Neutrophil (primary cell): ENCODE results near the gene SRRM2.

Experiments used
- H3K27ac ChIP-seq: fragments of 200-600 bp; sonication (generic); 2 replicates; pipeline ENCODE4 v1.5.1; 2016; ENCODE audit warnings: mild to moderate bottlenecking, moderate library complexity
- H3K27me3 ChIP-seq: fragments of 200-600 bp; sonication (generic); 2 replicates; pipeline ENCODE4 v1.6.0; 2016; ENCODE audit warnings: mild to moderate bottlenecking
- H3K36me3 ChIP-seq: fragments of 200-600 bp; sonication (generic); 2 replicates; pipeline ENCODE4 v1.5.1; 2017
- H3K4me1 ChIP-seq, 2 experiments: fragments of 200-600 bp in 1 of 2; sonication (generic) in 1 of 2; 1 replicate in 1 of 2; 2 replicates in 1 of 2; pipeline versions ENCODE4 v1.5.1 to v1.6.1; 2013 to 2016; ENCODE audit warnings: low read depth in 1 of 2, low read length in 1 of 2, mild to moderate bottlenecking in 1 of 2, moderate library complexity in 1 of 2; ENCODE audit not compliant: control insufficient read depth in 1 of 2, insufficient read depth in 1 of 2
- H3K4me3 ChIP-seq, 2 experiments: fragments of 200-600 bp in 1 of 2; sonication (generic) in 1 of 2; 1 replicate in 1 of 2; 2 replicates in 1 of 2; pipeline ENCODE4 v1.5.1; 2013 to 2016; ENCODE audit warnings: low read depth in 1 of 2, low read length in 1 of 2, mild to moderate bottlenecking in 1 of 2, moderate library complexity in 1 of 2
- H3K9me3 ChIP-seq: fragments of 200-600 bp; sonication (generic); 2 replicates; pipeline ENCODE4 v1.5.1; 2016
- TF ChIP-seq, protein P1 (sequence below): fragments of 200-600 bp; sonication (generic); IDR thresholded peaks from 2 replicates; pipeline ENCODE4 v1.5.1; 2016; ENCODE audit warnings: antibody characterized with exemption

Gene SRRM2

DNA sequence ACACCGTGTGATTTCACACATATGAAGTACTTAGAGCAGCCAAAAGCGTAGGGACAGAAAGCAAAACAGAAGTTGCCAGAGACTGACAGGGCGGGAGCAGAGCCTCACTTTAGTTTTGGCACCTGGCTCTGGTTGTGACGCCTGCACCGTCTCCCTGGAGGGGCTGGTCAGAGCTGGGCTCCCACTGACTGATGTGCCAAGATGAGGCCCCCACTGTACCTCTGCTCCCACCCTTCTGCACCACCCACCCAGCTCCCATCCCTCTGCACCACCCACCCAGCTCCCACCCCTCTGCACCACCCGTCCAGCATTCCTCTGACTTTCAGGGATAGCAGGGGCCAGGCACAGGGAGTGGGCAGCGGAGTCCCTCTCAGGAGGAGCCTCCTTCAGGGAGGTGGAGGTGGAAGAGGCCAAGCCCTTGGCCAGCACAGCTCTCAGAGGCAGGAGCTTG is 61.4 kb downstream of the SRRM2 start:
- Histone ChIP-seq H3K27ac (no peak overlapping the region), H3K4me1 (no peaks in the 10 kb centered on the region), H3K4me3 (no peak overlapping the region), H3K9me3 (no peaks in the 10 kb centered on the region), H3K27me3 (peaks cover 24% of the 10 kb centered on the region), H3K36me3 (no peaks in the 10 kb centered on the region)
- TF ChIP-seq, protein P1, sequence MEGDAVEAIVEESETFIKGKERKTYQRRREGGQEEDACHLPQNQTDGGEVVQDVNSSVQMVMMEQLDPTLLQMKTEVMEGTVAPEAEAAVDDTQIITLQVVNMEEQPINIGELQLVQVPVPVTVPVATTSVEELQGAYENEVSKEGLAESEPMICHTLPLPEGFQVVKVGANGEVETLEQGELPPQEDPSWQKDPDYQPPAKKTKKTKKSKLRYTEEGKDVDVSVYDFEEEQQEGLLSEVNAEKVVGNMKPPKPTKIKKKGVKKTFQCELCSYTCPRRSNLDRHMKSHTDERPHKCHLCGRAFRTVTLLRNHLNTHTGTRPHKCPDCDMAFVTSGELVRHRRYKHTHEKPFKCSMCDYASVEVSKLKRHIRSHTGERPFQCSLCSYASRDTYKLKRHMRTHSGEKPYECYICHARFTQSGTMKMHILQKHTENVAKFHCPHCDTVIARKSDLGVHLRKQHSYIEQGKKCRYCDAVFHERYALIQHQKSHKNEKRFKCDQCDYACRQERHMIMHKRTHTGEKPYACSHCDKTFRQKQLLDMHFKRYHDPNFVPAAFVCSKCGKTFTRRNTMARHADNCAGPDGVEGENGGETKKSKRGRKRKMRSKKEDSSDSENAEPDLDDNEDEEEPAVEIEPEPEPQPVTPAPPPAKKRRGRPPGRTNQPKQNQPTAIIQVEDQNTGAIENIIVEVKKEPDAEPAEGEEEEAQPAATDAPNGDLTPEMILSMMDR, result no peak

DNA sequence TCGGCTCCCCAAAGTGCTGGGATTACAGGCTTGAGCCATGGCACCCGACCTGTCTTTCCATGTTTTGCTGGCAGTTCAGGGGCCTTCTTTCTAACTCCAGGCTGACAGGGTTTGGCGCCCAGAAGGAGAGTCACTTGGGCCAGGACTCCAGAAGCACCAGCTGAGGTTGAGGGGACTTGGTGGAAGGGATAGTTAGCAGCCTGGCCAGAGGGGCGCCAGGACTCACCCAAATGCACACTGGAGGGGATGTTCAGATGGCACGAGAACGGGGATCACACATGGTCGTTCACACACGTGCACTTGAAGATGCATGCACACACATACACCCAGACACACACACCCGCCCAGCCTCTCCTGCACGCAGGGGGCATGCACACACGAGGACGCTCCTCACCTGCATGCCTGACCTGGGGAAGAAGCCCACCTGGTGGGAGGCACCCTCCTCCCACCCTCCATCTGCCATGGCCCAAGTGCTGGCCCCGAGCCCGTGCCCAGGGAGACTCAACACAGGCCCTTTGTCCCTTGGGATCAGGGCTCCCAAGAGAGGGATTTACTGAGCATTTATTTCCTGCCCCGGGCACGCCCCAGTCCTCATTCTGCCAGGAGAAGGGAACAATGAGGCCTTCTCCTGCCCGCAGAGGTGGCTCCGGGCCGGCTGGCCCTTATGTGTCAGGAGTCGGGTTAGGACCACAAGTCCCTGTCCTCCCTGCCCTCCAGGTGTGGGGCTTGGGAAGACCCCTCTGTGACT is 62.3 kb downstream of the SRRM2 start:
- TF ChIP-seq, protein P1, result no peak
- H3K27ac ChIP-seq, result no peak overlapping the region
- peaks cover 21% of the 10 kb centered on the region for H3K27me3 ChIP-seq
- no peaks in the 10 kb centered on the region for H3K36me3 ChIP-seq
- H3K4me3 ChIP-seq, result no peak overlapping the region
- H3K9me3 ChIP-seq, result no peaks in the 10 kb centered on the region
- H3K4me1 ChIP-seq, result no peaks in the 10 kb centered on the region

DNA sequence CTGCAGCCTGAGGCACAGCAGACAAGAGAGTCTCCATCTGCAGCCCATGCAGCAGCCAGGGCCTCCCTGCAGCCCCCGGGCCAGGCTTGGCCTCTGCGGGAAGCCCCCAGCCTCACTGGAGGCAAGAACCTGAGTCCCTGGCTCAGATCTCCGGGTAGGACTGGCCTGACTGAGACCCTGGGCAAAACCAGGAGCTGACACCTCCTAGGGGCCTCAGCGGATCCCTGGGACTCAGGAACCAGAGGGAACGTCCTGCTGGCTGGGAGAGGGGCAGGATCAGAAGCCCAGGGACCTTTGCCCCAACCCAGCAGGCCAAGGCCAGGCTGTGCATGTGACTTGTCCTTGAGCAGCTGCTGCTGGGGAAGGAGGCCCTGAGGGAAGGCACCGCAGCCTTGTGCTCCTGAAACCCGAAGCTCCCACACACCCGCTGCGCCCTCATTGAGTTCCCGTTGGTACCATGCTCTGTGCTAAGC is 62.9 kb downstream of the SRRM2 start:
- TF ChIP-seq, protein P1, result no peak
- Histone ChIP-seq H3K36me3 (no peaks in the 10 kb centered on the region), H3K4me3 (no peak overlapping the region), H3K9me3 (no peaks in the 10 kb centered on the region), H3K4me1 (no peaks in the 10 kb centered on the region), H3K27ac (no peak overlapping the region), H3K27me3 (peaks cover 15% of the 10 kb centered on the region)

DNA sequence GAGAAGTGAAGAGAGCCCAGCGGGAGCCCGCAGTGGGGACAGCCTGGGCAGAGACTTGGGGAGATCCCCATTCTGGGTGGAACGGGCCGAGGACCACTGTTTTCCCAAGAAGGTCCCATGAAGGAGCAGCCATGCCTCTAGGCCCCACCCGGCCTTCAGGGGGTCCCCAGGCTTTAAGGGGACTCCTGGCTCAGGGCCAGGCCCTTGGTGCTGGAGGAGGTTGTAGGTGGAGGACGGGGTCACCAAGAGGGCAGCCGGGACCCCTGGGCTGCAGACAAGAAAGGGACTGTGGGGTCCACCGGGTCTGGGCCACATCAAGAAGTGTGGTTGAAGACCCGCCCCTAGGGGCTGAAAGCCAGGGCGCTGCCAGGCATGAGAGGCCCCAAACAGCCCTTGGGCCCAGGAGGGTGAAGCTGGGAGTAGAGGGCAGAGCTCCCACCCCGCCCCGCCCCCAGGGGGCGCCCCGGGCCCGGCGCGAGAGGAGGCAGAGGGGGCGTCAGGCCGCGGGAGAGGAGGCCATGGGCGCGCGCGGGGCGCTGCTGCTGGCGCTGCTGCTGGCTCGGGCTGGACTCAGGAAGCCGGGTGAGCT is 64.4 kb downstream of the SRRM2 start, which contains the start of gene PRSS21:
TSS of gene PRSS21 (plus strand) at position 487 of the 589 bp plus-strand sequence. CDS start at position 519, 32 bp downstream.
- no peaks in the 10 kb centered on the region for H3K9me3 ChIP-seq
- TF ChIP-seq, protein P1, result no peak
- no peaks in the 10 kb centered on the region for H3K36me3 ChIP-seq
- H3K27ac ChIP-seq, result no peak within 1 kb of the TSS
- no peaks in the 10 kb centered on the region for H3K4me1 ChIP-seq
- peaks cover 4% of the 10 kb centered on the region for H3K27me3 ChIP-seq
- no peak within 1 kb of the TSS for H3K4me3 ChIP-seq

DNA sequence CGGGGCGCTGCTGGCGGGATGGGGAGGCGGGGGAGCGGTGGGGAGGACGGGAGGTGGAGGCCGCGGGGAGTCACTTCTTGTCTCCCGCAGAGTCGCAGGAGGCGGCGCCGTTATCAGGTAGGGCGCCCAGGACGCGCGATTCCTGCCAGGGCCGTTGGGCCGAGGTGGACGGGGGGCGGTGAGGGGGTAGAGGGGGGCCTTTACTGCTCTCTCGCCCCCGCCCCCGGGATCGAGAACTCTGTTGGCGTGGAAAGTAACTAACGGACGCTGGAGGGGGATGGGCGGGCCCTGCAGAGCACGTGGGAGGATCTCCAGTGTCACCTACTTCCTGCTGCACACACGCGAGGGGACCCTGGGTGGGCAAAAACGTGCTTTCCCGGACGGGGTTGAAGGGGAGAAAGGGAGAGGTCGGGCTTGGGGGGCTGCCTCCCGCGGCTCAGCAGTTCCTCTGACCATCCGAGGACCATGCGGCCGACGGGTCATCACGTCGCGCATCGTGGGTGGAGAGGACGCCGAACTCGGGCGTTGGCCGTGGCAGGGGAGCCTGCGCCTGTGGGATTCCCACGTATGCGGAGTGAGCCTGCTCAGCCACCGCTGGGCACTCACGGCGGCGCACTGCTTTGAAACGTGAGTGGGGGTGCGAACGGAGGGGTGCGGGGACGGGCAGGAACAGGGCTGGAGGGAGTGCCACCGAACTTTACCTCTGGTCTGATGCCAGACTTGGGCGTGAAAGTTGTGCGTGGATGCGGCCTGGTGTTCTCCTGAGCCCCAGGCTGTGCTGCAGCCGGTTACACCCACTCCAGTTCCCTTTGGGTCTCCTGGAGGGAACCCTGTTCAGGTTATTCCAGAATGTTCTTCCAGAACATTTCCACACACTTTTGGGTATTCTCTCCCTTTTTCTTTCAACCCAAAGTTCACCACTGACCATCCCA is 65.2 kb downstream of the SRRM2 start:
- Histone ChIP-seq H3K4me1 (no peaks in the 10 kb centered on the region), H3K27ac (no peak overlapping the region), H3K27me3 (no peaks in the 10 kb centered on the region), H3K36me3 (no peaks in the 10 kb centered on the region), H3K9me3 (no peaks in the 10 kb centered on the region), H3K4me3 (no peak overlapping the region)
- TF ChIP-seq, protein P1, result no peak
